ENCODE results near the gene TSPAN9.

GRCh38 chr12:3164454-3165077, 87.4 kb downstream of the TSPAN9 start:
- TF ChIP-seq EZH2 (IDR thresholded peaks at IDR 0.05; ENCODE audit: borderline replicate concordance, low read depth, low read length, poor library complexity, severe bottlenecking) (no peak), CTCF (conservative IDR thresholded peaks at IDR 0.05; ENCODE audit: low read depth, low read length) (no peak)
